ENCODE data around the gene KIF5C.

GRCh38 chr2:148928395-148928794, 53.4 kb downstream of the KIF5C start:
- no peak for TF ChIP-seq CTCF (optimal IDR thresholded peaks at IDR 0.05 in 1 of 3, IDR thresholded peaks at IDR 0.05 in 1 of 3, conservative IDR thresholded peaks at IDR 0.05 in 1 of 3; ENCODE audit: extremely low read depth in 1 of 3, insufficient read depth in 2 of 3, low read length in 3 of 3)
- no peak for TF ChIP-seq EZH2 (IDR thresholded peaks at IDR 0.05; ENCODE audit: low read length)
